Prostate gland (tissue), 2 donors: ENCODE data around the gene LCN15.

Experiments used
- CTCF ChIP-seq, 4 experiments: fragments of 200-600 bp in 2 of 4; fragments of 450-650 bp in 2 of 4; sonication (generic) in 2 of 4; IDR thresholded peaks; 1 replicate in 3 of 4; 2 replicates in 1 of 4; pipeline ENCODE4 v1.5.1; 2016 to 2019; ENCODE audit warnings: antibody characterized with exemption in 4 of 4, mild to moderate bottlenecking in 2 of 4, moderate library complexity in 2 of 4
- POLR2A ChIP-seq: fragments of 450-650 bp; IDR thresholded peaks from one replicate; pipeline ENCODE4 v1.6.1; 2016; ENCODE audit warnings: antibody characterized with exemption, mild to moderate bottlenecking
- POLR2AphosphoS5 ChIP-seq: sonication (generic); formaldehyde crosslinking; IDR thresholded peaks from one replicate; pipeline ENCODE4 v1.6.1; 2017; ENCODE audit warnings: antibody characterized with exemption

- TF ChIP-seq CTCF (IDR thresholded peaks at IDR 0.05), result peak in 3 of 4 experiments; percentile 22 to 56 (median 44)
- no peak for TF ChIP-seq POLR2A
- TF ChIP-seq POLR2AphosphoS5, result peak; percentile 5
These were observed 37.6 kb downstream of the LCN15 start for GRCh38 chr9:136726631-136727191.
